ENCODE results near the gene CTSO. TPM values are rescaled to one million over a fixed set of nuclear protein-coding genes. Genes with fewer than 3 reads are reported as not detected.

The CTSO gene
- total and polyA plus RNA-seq, 8 donors: 3.3 to 16.1 (median 8.5) TPM

GRCh38 chr4:155984106-155984797, 30.6 kb upstream of the CTSO start:
- no peaks in the 10 kb centered on the region for H3K9me3 ChIP-seq
- H3K27me3 ChIP-seq: no peaks in the 10 kb centered on the region
- no peak for TF ChIP-seq CTCF (IDR thresholded peaks at IDR 0.05)
- 61 to 75% methylated on average over 4 of the region's 4 CpGs for WGBS, 2 donors
- no peak overlapping the region for H3K4me3 ChIP-seq
- H3K27ac ChIP-seq: no peak overlapping the region
- intact Hi-C loops (cut with DNase I): no loop called here
- no peak for FAIRE-seq
- no peaks in the 10 kb centered on the region for H3K36me3 ChIP-seq
- no peak for DNase-seq
- no peak for ATAC-seq
- H3K4me1 ChIP-seq: no peaks in the 10 kb centered on the region

- TF ChIP-seq CTCF (IDR thresholded peaks at IDR 0.05): no peak
- Histone ChIP-seq H3K36me3 (no peaks in the 10 kb centered on the region), H3K27ac (no peak overlapping the region), H3K27me3 (no peaks in the 10 kb centered on the region), H3K4me3 (no peak overlapping the region), H3K9me3 (no peaks in the 10 kb centered on the region), H3K4me1 (no peaks in the 10 kb centered on the region)
- ATAC-seq (no peak), FAIRE-seq (no peak), DNase-seq (no peak)
- WGBS, 2 donors: 18 to 27% methylated on average over 2 of the region's 2 CpGs
- intact Hi-C loops (cut with DNase I): no loop called here
Measured at GRCh38 chr4:155982736-155983385, 29.2 kb upstream of the CTSO start.

GRCh38 chr4:155978810-155979209, 25.1 kb upstream of the CTSO start:
- no peak for FAIRE-seq
- intact Hi-C loops (cut with DNase I): no loop called here
- Histone ChIP-seq H3K36me3 (no peaks in the 10 kb centered on the region), H3K4me3 (no peak overlapping the region), H3K9me3 (no peaks in the 10 kb centered on the region), H3K27ac (no peak overlapping the region), H3K4me1 (no peaks in the 10 kb centered on the region), H3K27me3 (no peaks in the 10 kb centered on the region)
- WGBS, 2 donors: 62 to 90% methylated on average over 4 of the region's 4 CpGs
- DNase-seq: no peak
- TF ChIP-seq CTCF (IDR thresholded peaks at IDR 0.05): no peak
- ATAC-seq: no peak

GRCh38 chr4:155975511-155975910, 21.8 kb upstream of the CTSO start:
- no peak for ATAC-seq
- Histone ChIP-seq H3K27me3 (no peaks in the 10 kb centered on the region), H3K9me3 (no peaks in the 10 kb centered on the region), H3K27ac (no peak overlapping the region), H3K4me1 (no peaks in the 10 kb centered on the region), H3K36me3 (no peaks in the 10 kb centered on the region), H3K4me3 (no peak overlapping the region)
- no peak for TF ChIP-seq CTCF (IDR thresholded peaks at IDR 0.05)
- WGBS, 2 donors: 86 to 96% methylated on average over 2 of the region's 2 CpGs
- intact Hi-C loops (cut with DNase I): no loop called here
- no peak for FAIRE-seq
- DNase-seq: no peak

- 9 to 10% methylated on average over 3 of the region's 3 CpGs for WGBS, 2 donors
- Histone ChIP-seq H3K27me3 (no peaks in the 10 kb centered on the region), H3K9me3 (no peaks in the 10 kb centered on the region), H3K4me3 (no peak overlapping the region), H3K27ac (no peak overlapping the region), H3K36me3 (no peaks in the 10 kb centered on the region), H3K4me1 (no peaks in the 10 kb centered on the region)
- DNase-seq: no peak
- intact Hi-C loops (cut with DNase I): no loop called here
- FAIRE-seq: no peak
- ATAC-seq: no peak
- no peak for TF ChIP-seq CTCF (IDR thresholded peaks at IDR 0.05)
Measured at GRCh38 chr4:155974996-155975395, 21.3 kb upstream of the CTSO start.
